ENCODE measurements around the gene DYNLL2.
"Not testable (repeated sequence)": the region's sequence is repeated elsewhere in the genome, so short reads cannot be mapped to it uniquely, and the experiment has no call there.

DYNLL2 gene

DNA sequence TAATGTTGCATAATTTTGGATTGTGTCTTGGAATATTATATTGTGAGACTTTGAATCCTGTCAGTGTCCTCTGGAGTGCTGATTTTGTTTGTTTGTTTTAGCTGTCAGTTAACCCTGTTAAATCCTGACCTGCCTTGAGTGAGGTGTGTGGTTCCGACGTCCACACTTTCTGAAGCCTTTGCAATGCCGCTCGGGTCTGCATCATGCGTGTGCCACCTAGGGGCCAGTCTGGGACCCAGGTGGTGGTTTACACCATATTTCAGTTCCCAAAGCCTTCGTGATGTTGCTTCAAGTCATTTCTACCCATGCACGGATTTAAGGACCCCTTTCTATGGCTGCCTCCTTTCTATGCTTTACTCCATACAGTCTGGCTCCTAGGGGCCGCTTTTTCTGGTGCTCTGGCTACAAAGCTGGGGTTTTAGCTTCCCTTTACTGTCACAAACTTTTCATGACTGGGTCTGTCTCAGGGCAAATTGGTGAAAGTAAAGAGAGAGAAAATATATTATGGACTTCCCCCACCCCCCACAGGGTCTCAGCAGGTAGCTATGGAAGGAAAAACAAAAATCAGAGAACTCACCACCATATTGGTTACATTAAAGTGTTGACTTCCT lies 53.6 kb downstream of the DYNLL2 start:
- Histone ChIP-seq H3K18ac (ENCODE audit: low read length) (no peak overlapping the region), H3K23ac (ENCODE audit: low read depth, low read length, poor library complexity) (no peak overlapping the region), H3K27me3 (ENCODE audit: control insufficient read depth in 3 of 3, insufficient read depth in 3 of 3, low read depth in 1 of 3, low read length in 3 of 3) (peaks cover 0 to 46% (median 0%) of the 10 kb centered on the region in 3 experiments), H3K79me1 (ENCODE audit: low read depth, low read length) (no peaks in the 10 kb centered on the region), H3K36me3 (replicated peaks in 1 of 2; ENCODE audit: control insufficient read depth in 2 of 2, insufficient read depth in 2 of 2, low read length in 2 of 2) (no peaks in the 10 kb centered on the region), H3K9ac (ENCODE audit: low read depth, low read length, poor library complexity) (no peak overlapping the region), H3K27ac (replicated peaks; ENCODE audit: low read length) (no peak overlapping the region), H3K4me3 (ENCODE audit: low read length in 2 of 2) (no peak overlapping the region), H4K91ac (ENCODE audit: low read depth, low read length, poor library complexity) (no peak overlapping the region), H3K4ac (ENCODE audit: low read length) (no peak overlapping the region), H2BK12ac (ENCODE audit: low read length) (no peak overlapping the region), H3K4me2 (ENCODE audit: insufficient read depth, low read length, poor library complexity, severe bottlenecking) (no peak overlapping the region), H2BK15ac (ENCODE audit: low read length) (no peak overlapping the region), H2AK5ac (ENCODE audit: low read depth, low read length) (no peak overlapping the region), H3K4me1 (ENCODE audit: control insufficient read depth in 2 of 2, insufficient read depth in 1 of 2, low read depth in 1 of 2, low read length in 2 of 2) (no peaks in the 10 kb centered on the region), H3K14ac (ENCODE audit: low read length) (no peak overlapping the region), H2BK5ac (ENCODE audit: low read length) (no peak overlapping the region), H2AFZ (ENCODE audit: low read length) (no peak overlapping the region), H3K9me3 (replicated peaks in 1 of 2; ENCODE audit: control insufficient read depth in 2 of 2, insufficient read depth in 1 of 2, low read depth in 1 of 2, low read length in 2 of 2) (no peaks in the 10 kb centered on the region), H4K8ac (ENCODE audit: low read depth, low read length) (no peak overlapping the region), H2BK120ac (ENCODE audit: low read depth, low read length) (no peak overlapping the region)
- WGBS, 2 donors (ENCODE audit: extremely low coverage in 2 of 2, insufficient read length in 2 of 2, insufficient replicate concordance in 1 of 2) = no CpG with 5 or more reads among the region's 8 CpGs
- DNase-seq (ENCODE audit: low spot score) = no peak

DNA sequence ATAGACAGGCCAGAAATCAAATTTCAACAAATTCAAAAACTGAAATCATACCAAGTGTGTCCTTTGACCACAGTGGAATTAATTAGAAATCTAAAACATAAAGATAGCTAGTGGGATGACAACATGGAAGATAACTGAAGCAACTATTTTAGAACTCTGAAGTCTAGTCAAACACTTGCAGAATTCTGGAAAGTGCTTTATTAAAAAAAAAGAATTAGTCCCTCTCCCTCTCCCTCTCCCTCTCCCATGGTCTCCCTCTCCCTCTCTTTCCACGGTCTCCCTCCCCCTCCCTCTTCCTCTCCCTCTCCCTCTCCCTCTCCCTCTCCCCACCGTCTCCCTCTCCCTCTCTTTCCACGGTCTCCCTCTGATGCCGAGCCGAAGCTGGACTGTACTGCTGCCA lies 58.3 kb downstream of the DYNLL2 start:
- no peak overlapping the region for H3K18ac ChIP-seq (ENCODE audit: low read length)
- H3K4me2 ChIP-seq (ENCODE audit: insufficient read depth, low read length, poor library complexity, severe bottlenecking) = no peak overlapping the region
- H2BK5ac ChIP-seq (ENCODE audit: low read length) = no peak overlapping the region
- H2AFZ ChIP-seq (ENCODE audit: low read length) = no peak overlapping the region
- no peak overlapping the region for H3K4ac ChIP-seq (ENCODE audit: low read length)
- no peak overlapping the region for H3K4me3 ChIP-seq (ENCODE audit: low read length in 2 of 2)
- H3K27me3 ChIP-seq (ENCODE audit: control insufficient read depth in 3 of 3, insufficient read depth in 3 of 3, low read depth in 1 of 3, low read length in 3 of 3) = peaks cover 0 to 24% (median 0%) of the 10 kb centered on the region in 3 experiments
- H2BK15ac ChIP-seq (ENCODE audit: low read length) = no peak overlapping the region
- H3K4me1 ChIP-seq (ENCODE audit: control insufficient read depth in 2 of 2, insufficient read depth in 1 of 2, low read depth in 1 of 2, low read length in 2 of 2) = no peaks in the 10 kb centered on the region
- no peak overlapping the region for H3K9ac ChIP-seq (ENCODE audit: low read depth, low read length, poor library complexity)
- no peaks in the 10 kb centered on the region for H3K36me3 ChIP-seq (replicated peaks in 1 of 2; ENCODE audit: control insufficient read depth in 2 of 2, insufficient read depth in 2 of 2, low read length in 2 of 2)
- H2BK120ac ChIP-seq (ENCODE audit: low read depth, low read length) = no peak overlapping the region
- H3K14ac ChIP-seq (ENCODE audit: low read length) = no peak overlapping the region
- DNase-seq (ENCODE audit: low spot score) = no peak
- no peak overlapping the region for H3K27ac ChIP-seq (replicated peaks; ENCODE audit: low read length)
- H4K8ac ChIP-seq (ENCODE audit: low read depth, low read length) = no peak overlapping the region
- peaks cover 2 to 12% of the 10 kb centered on the region in 2 donors for H3K9me3 ChIP-seq (replicated peaks in 1 of 2; ENCODE audit: control insufficient read depth in 2 of 2, insufficient read depth in 1 of 2, low read depth in 1 of 2, low read length in 2 of 2)
- no peak overlapping the region for H2BK12ac ChIP-seq (ENCODE audit: low read length)
- H4K91ac ChIP-seq (ENCODE audit: low read depth, low read length, poor library complexity) = no peak overlapping the region
- H2AK5ac ChIP-seq (ENCODE audit: low read depth, low read length) = no peak overlapping the region
- no CpG with 5 or more reads among the region's 5 CpGs for WGBS, 2 donors (ENCODE audit: extremely low coverage in 2 of 2, insufficient read length in 2 of 2, insufficient replicate concordance in 1 of 2)
- H3K79me1 ChIP-seq (ENCODE audit: low read depth, low read length) = no peaks in the 10 kb centered on the region
- H3K23ac ChIP-seq (ENCODE audit: low read depth, low read length, poor library complexity) = no peak overlapping the region

DNA sequence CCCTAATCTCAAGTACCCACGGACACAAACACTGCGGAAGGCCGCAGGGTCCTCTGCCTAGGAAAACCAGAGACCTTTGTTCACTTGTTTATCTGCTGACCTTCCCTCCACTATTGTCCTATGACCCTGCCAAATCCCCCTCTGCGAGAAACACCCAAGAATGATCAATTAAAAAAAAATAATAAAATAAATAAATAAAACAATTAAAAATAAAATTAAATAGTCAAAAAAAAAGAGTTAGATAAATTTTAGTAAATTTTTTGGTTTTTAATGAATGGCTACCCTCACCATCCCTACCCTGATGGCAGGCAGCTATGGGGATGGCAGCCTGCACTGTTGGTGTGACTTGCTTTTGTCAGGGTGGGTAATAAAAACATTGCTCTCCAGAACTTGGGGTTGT lies 60.1 kb downstream of the DYNLL2 start:
- WGBS, 2 donors (ENCODE audit: extremely low coverage in 2 of 2, insufficient read length in 2 of 2, insufficient replicate concordance in 1 of 2) = 100% methylated on average over 1 of the region's 4 CpGs; no CpG with 5 or more reads in 1 of the 2 donors
- not testable (repeated sequence) for H2BK5ac ChIP-seq (ENCODE audit: low read length); H3K36me3 ChIP-seq (replicated peaks in 1 of 2; ENCODE audit: control insufficient read depth in 2 of 2, insufficient read depth in 2 of 2, low read length in 2 of 2); H3K27ac ChIP-seq (replicated peaks; ENCODE audit: low read length); H3K18ac ChIP-seq (ENCODE audit: low read length); H3K23ac ChIP-seq (ENCODE audit: low read depth, low read length, poor library complexity); H4K8ac ChIP-seq (ENCODE audit: low read depth, low read length); H3K4me1 ChIP-seq (ENCODE audit: control insufficient read depth in 2 of 2, insufficient read depth in 1 of 2, low read depth in 1 of 2, low read length in 2 of 2); H3K79me1 ChIP-seq (ENCODE audit: low read depth, low read length); H2AK5ac ChIP-seq (ENCODE audit: low read depth, low read length); H2BK12ac ChIP-seq (ENCODE audit: low read length); H3K9ac ChIP-seq (ENCODE audit: low read depth, low read length, poor library complexity); DNase-seq (ENCODE audit: low spot score); H3K14ac ChIP-seq (ENCODE audit: low read length); H3K4ac ChIP-seq (ENCODE audit: low read length); H2BK120ac ChIP-seq (ENCODE audit: low read depth, low read length); H3K4me2 ChIP-seq (ENCODE audit: insufficient read depth, low read length, poor library complexity, severe bottlenecking); H4K91ac ChIP-seq (ENCODE audit: low read depth, low read length, poor library complexity); H2BK15ac ChIP-seq (ENCODE audit: low read length); H3K4me3 ChIP-seq (ENCODE audit: low read length in 2 of 2); H2AFZ ChIP-seq (ENCODE audit: low read length)
- Histone ChIP-seq H3K9me3 (replicated peaks in 1 of 2; ENCODE audit: control insufficient read depth in 2 of 2, insufficient read depth in 1 of 2, low read depth in 1 of 2, low read length in 2 of 2) (peaks cover 2 to 12% of the 10 kb centered on the region in 2 donors), H3K27me3 (ENCODE audit: control insufficient read depth in 3 of 3, insufficient read depth in 3 of 3, low read depth in 1 of 3, low read length in 3 of 3) (peaks cover 0 to 11% (median 0%) of the 10 kb centered on the region in 3 experiments)

DNA sequence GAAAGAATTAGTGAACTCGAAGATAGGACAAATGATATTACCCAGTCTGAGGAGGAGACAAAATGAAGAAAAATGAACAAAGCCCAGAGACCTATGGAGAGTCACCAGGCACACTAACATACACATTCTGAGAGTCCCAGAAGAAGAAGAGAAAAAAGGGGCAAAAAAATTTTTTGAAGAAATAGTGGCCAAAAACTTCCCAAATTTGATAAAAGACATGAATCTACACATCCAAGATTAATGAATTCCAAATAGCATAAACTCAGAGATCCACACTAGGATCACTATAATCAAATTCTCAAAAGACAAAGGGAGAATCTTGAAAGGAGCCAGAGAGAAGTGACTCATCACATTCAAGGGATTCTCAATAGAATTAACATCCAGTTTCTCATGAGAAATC lies 61.6 kb downstream of the DYNLL2 start:
- no peak overlapping the region for H3K14ac ChIP-seq (ENCODE audit: low read length)
- H4K91ac ChIP-seq (ENCODE audit: low read depth, low read length, poor library complexity) = no peak overlapping the region
- H3K9me3 ChIP-seq (replicated peaks in 1 of 2; ENCODE audit: control insufficient read depth in 2 of 2, insufficient read depth in 1 of 2, low read depth in 1 of 2, low read length in 2 of 2) = peaks cover 2 to 12% of the 10 kb centered on the region in 2 donors
- no peak overlapping the region for H2BK5ac ChIP-seq (ENCODE audit: low read length)
- no peaks in the 10 kb centered on the region for H3K4me1 ChIP-seq (ENCODE audit: control insufficient read depth in 2 of 2, insufficient read depth in 1 of 2, low read depth in 1 of 2, low read length in 2 of 2)
- H3K4ac ChIP-seq (ENCODE audit: low read length) = no peak overlapping the region
- no peak overlapping the region for H3K4me2 ChIP-seq (ENCODE audit: insufficient read depth, low read length, poor library complexity, severe bottlenecking)
- H3K36me3 ChIP-seq (replicated peaks in 1 of 2; ENCODE audit: control insufficient read depth in 2 of 2, insufficient read depth in 2 of 2, low read length in 2 of 2) = no peaks in the 10 kb centered on the region
- no peak overlapping the region for H2AFZ ChIP-seq (ENCODE audit: low read length)
- no peak overlapping the region for H4K8ac ChIP-seq (ENCODE audit: low read depth, low read length)
- H2AK5ac ChIP-seq (ENCODE audit: low read depth, low read length) = no peak overlapping the region
- H3K18ac ChIP-seq (ENCODE audit: low read length) = no peak overlapping the region
- no peak overlapping the region for H2BK120ac ChIP-seq (ENCODE audit: low read depth, low read length)
- no peak overlapping the region for H3K9ac ChIP-seq (ENCODE audit: low read depth, low read length, poor library complexity)
- H3K79me1 ChIP-seq (ENCODE audit: low read depth, low read length) = no peaks in the 10 kb centered on the region
- no peak overlapping the region for H3K23ac ChIP-seq (ENCODE audit: low read depth, low read length, poor library complexity)
- H3K27ac ChIP-seq (replicated peaks; ENCODE audit: low read length) = no peak overlapping the region
- no peak overlapping the region for H2BK12ac ChIP-seq (ENCODE audit: low read length)
- H3K27me3 ChIP-seq (ENCODE audit: control insufficient read depth in 3 of 3, insufficient read depth in 3 of 3, low read depth in 1 of 3, low read length in 3 of 3) = peaks cover 0 to 22% (median 0%) of the 10 kb centered on the region in 3 experiments
- H2BK15ac ChIP-seq (ENCODE audit: low read length) = no peak overlapping the region
- H3K4me3 ChIP-seq (ENCODE audit: low read length in 2 of 2) = no peak overlapping the region
- no CpG with 5 or more reads among the region's 1 CpG for WGBS, 2 donors (ENCODE audit: extremely low coverage in 2 of 2, insufficient read length in 2 of 2, insufficient replicate concordance in 1 of 2)
- DNase-seq (ENCODE audit: low spot score) = no peak
